Measurements from ENCODE around the gene HCLS1.
"Not testable (repeated sequence)": the region's sequence is repeated elsewhere in the genome, so short reads cannot be mapped to it uniquely, and the experiment has no call there.

HCLS1 gene

GRCh38 chr3:121660356-121661171, at the start of gene HCLS1:
Gene HCLS1, minus strand, starts transcription at chr3:121660903. Its CDS starts 2,556 bp downstream, at chr3:121658347.
- peak; percentile 80 to 87 (median 84) for DNase-seq

GRCh38 chr3:121710347-121710746, 49.6 kb upstream of the HCLS1 start:
- no peak for DNase-seq

- DNase-seq = no peak
Measured at GRCh38 chr3:121707531-121708273, 47.0 kb upstream of the HCLS1 start.

- DNase-seq = no peak
Measured at GRCh38 chr3:121705541-121705940, 44.8 kb upstream of the HCLS1 start.

- no peak for DNase-seq
Measured at GRCh38 chr3:121703973-121704372, 43.3 kb upstream of the HCLS1 start.

GRCh38 chr3:121698901-121699300, 38.2 kb upstream of the HCLS1 start:
- no peak for DNase-seq

GRCh38 chr3:121698476-121698875, 37.8 kb upstream of the HCLS1 start:
- DNase-seq = no peak

- no peak for DNase-seq
Measured at GRCh38 chr3:121696186-121696585, 35.5 kb upstream of the HCLS1 start.

GRCh38 chr3:121692010-121692699, 31.5 kb upstream of the HCLS1 start:
- DNase-seq = no peak

GRCh38 chr3:121690777-121691405, 30.2 kb upstream of the HCLS1 start:
- DNase-seq = peak in 2 of 3 donors; percentile 4 to 44

- not testable (repeated sequence) for DNase-seq
Measured at GRCh38 chr3:121688747-121689146, 28.0 kb upstream of the HCLS1 start.

- DNase-seq = no peak
Measured at GRCh38 chr3:121681792-121682191, 21.1 kb upstream of the HCLS1 start.

- no peak for DNase-seq
Measured at GRCh38 chr3:121677141-121677540, 16.4 kb upstream of the HCLS1 start.

GRCh38 chr3:121670676-121671075, 10.0 kb upstream of the HCLS1 start:
- peak in 1 of 3 donors; percentile 22 for DNase-seq

- peak; percentile 31 to 43 (median 39) for DNase-seq
Measured at GRCh38 chr3:121667333-121667732, 6.6 kb upstream of the HCLS1 start.

GRCh38 chr3:121665488-121665887, 4.8 kb upstream of the HCLS1 start:
- peak; percentile 21 to 51 (median 50) for DNase-seq

GRCh38 chr3:121663171-121663847, 2.6 kb upstream of the HCLS1 start:
- peak in 1 of 3 donors; percentile 24 for DNase-seq

- no peak for DNase-seq
Measured at GRCh38 chr3:121662742-121663141, 2.0 kb upstream of the HCLS1 start.

- DNase-seq = no peak
Measured at GRCh38 chr3:121661376-121661775, 673 bp upstream of the HCLS1 start.

- peak; percentile 13 to 25 (median 20) for DNase-seq
Measured at GRCh38 chr3:121659586-121659985, 1.1 kb downstream of the HCLS1 start.

GRCh38 chr3:121658716-121659435, 1.8 kb downstream of the HCLS1 start:
- DNase-seq = peak in 2 of 3 donors; percentile 17 to 26

All from suppressor macrophage treated with lipopolysaccharide for 1 hour (primary cell).